Hepatocyte (in vitro differentiated cells): ENCODE results near the gene NIT2. TPM values are rescaled to one million over a fixed set of nuclear protein-coding genes. Genes with fewer than 3 reads are reported as not detected.

Experiments used
- DNase-seq: peaks from one replicate; pipeline ENCODE4 v3.0.0-alpha.2; 2016; ENCODE audit warnings: low spot score
- H2AFZ ChIP-seq: fragments of 200-600 bp; sonication (generic); 2 replicates; pipeline ENCODE4 v1.6.0; 2016; ENCODE audit warnings: antibody characterized with exemption, mild to moderate bottlenecking
- H3K27ac ChIP-seq: fragments of 200-600 bp; sonication (generic); 2 replicates; pipeline ENCODE4 v1.5.1; 2016; ENCODE audit warnings: mild to moderate bottlenecking
- H3K27me3 ChIP-seq: fragments of 200-600 bp; sonication (generic); 2 replicates; pipeline ENCODE4 v1.6.1; 2016
- H3K36me3 ChIP-seq: fragments of 200-600 bp; sonication (generic); replicated peaks from 2 replicates; pipeline ENCODE4 v1.5.1; 2016; ENCODE audit warnings: low read depth; ENCODE audit not compliant: insufficient read depth
- H3K4me1 ChIP-seq: fragments of 200-600 bp; sonication (generic); 2 replicates; pipeline ENCODE4 v1.5.1; 2016; ENCODE audit warnings: mild to moderate bottlenecking, moderate library complexity; ENCODE audit not compliant: insufficient read depth
- H3K4me2 ChIP-seq: fragments of 200-600 bp; sonication (generic); 2 replicates; pipeline ENCODE4 v1.6.0; 2016
- H3K4me3 ChIP-seq: fragments of 200-600 bp; sonication (generic); 2 replicates; pipeline ENCODE4 v1.5.1; 2016; ENCODE audit warnings: mild to moderate bottlenecking
- H3K79me2 ChIP-seq: fragments of 200-600 bp; sonication (generic); 2 replicates; pipeline ENCODE4 v1.6.0; 2017; ENCODE audit warnings: mild to moderate bottlenecking
- H3K9me2 ChIP-seq: fragments of 200-600 bp; sonication (generic); replicated peaks from 2 replicates; pipeline ENCODE4 v1.6.0; 2017; ENCODE audit warnings: mild to moderate bottlenecking; ENCODE audit not compliant: insufficient read depth
- H3K9me3 ChIP-seq: fragments of 200-600 bp; sonication (generic); 2 replicates; pipeline ENCODE4 v1.5.1; 2016; ENCODE audit warnings: low read depth, mild to moderate bottlenecking
- H4K20me1 ChIP-seq: fragments of 200-600 bp; sonication (generic); 2 replicates; pipeline ENCODE4 v1.6.0; 2016; ENCODE audit warnings: mild to moderate bottlenecking; ENCODE audit not compliant: insufficient read depth, poor library complexity, severe bottlenecking
- EZH2 ChIP-seq: fragments of 200-600 bp; sonication (generic); IDR thresholded peaks from 2 replicates; pipeline ENCODE4 v1.6.1; 2016; ENCODE audit warnings: antibody characterized with exemption, mild to moderate bottlenecking, borderline replicate concordance
- EZH2phosphoT487 ChIP-seq: fragments of 200-600 bp; sonication (generic); IDR thresholded peaks from one replicate; pipeline ENCODE4 v1.6.1; 2018; ENCODE audit warnings: antibody characterized with exemption, mild to moderate bottlenecking, low read depth, moderate library complexity; ENCODE audit not compliant: unreplicated experiment, severe bottlenecking
- WGBS: methylation state at CpG from one replicate; pipeline ENCODE4 v1.1.6; 2016; ENCODE audit warnings: low lambda C conversion rate; ENCODE audit errors: missing lambda C conversion rate; 5-methylcytosine and 5-hydroxymethylcytosine counted together
- polyA plus RNA-seq: library from polyadenylated mRNA; unstranded; fragments of >200 nt; fragmentation: Nextera tagmentation; extraction: Ambion mirVana; gene quantifications from 2 replicates; pipeline ENCODE4 v1.2.1, GENCODE V29; 2016
- total RNA-seq: library from RNA; depleted of rRNA; stranded (reverse); fragments of >200 nt; gene quantifications from 2 replicates; pipeline ENCODE4 v1.2.3, GENCODE V29; 2014
- TF ChIP-seq, protein P1 (sequence below): fragments of 200-600 bp; sonication (generic); IDR thresholded peaks from 2 replicates; pipeline ENCODE4 v1.5.1; 2016; ENCODE audit warnings: antibody characterized with exemption, mild to moderate bottlenecking; ENCODE audit not compliant: poor library complexity

Gene NIT2
- total and polyA plus RNA-seq, 2 experiments from 2014 or later, result 45.2 to 96.9 TPM

DNA sequence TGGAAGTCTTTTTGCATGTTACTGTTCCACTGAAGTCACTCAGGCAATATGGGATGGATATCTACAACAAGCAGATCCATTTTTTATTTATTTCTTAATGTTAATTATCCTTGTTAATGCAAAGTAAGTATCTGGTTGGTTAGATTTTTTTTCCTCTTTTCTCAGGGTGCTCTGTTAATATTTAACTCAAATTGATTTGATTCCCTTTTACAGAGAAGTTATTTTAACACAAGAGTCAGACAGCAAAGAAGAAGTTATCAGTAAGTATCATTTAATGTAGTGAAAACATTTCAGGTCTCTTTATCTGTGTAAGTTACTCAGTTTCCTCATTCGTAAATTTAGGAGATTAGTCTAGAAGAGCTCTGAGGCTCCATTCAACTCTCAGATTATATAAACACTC is 39.5 kb upstream of the NIT2 start:
- H3K9me2 ChIP-seq, result no peaks in the 10 kb centered on the region
- H3K4me2 ChIP-seq, result no peak overlapping the region
- WGBS, result 75% methylated on average over 1 of the region's 1 CpG
- no peaks in the 10 kb centered on the region for H4K20me1 ChIP-seq
- no peaks in the 10 kb centered on the region for H3K4me1 ChIP-seq
- H3K36me3 ChIP-seq, result no peaks in the 10 kb centered on the region
- DNase-seq, result no peak
- no peaks in the 10 kb centered on the region for H3K27me3 ChIP-seq
- no peak for TF ChIP-seq EZH2phosphoT487
- TF ChIP-seq, protein P1, sequence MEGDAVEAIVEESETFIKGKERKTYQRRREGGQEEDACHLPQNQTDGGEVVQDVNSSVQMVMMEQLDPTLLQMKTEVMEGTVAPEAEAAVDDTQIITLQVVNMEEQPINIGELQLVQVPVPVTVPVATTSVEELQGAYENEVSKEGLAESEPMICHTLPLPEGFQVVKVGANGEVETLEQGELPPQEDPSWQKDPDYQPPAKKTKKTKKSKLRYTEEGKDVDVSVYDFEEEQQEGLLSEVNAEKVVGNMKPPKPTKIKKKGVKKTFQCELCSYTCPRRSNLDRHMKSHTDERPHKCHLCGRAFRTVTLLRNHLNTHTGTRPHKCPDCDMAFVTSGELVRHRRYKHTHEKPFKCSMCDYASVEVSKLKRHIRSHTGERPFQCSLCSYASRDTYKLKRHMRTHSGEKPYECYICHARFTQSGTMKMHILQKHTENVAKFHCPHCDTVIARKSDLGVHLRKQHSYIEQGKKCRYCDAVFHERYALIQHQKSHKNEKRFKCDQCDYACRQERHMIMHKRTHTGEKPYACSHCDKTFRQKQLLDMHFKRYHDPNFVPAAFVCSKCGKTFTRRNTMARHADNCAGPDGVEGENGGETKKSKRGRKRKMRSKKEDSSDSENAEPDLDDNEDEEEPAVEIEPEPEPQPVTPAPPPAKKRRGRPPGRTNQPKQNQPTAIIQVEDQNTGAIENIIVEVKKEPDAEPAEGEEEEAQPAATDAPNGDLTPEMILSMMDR, result no peak
- no peaks in the 10 kb centered on the region for H3K79me2 ChIP-seq
- no peak overlapping the region for H2AFZ ChIP-seq
- no peak overlapping the region for H3K27ac ChIP-seq
- H3K9me3 ChIP-seq, result no peaks in the 10 kb centered on the region
- H3K4me3 ChIP-seq, result no peak overlapping the region

DNA sequence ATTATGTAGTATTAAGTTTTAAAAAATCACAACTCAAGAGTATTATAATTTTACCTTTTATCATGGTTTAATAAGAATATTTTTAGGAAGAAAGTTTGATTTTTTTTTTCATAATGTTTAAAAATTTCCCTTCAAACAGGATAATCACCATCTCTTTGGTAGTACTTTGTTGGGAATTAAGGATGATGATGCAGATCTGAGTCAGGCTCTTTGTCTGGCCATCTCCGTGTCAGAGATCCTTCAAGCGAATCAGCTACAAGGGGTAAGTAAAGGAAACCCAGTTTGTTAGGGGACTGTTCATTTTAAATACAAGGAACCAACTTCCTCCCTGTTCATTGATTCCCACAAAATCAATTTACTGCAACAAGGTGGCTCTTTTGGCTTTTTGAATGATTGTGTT is 36.8 kb upstream of the NIT2 start:
- Histone ChIP-seq H3K9me3 (no peaks in the 10 kb centered on the region), H3K4me3 (no peak overlapping the region), H3K36me3 (no peaks in the 10 kb centered on the region), H2AFZ (no peak overlapping the region), H3K4me2 (no peak overlapping the region), H3K79me2 (no peaks in the 10 kb centered on the region), H3K4me1 (no peaks in the 10 kb centered on the region), H4K20me1 (no peaks in the 10 kb centered on the region), H3K27me3 (no peaks in the 10 kb centered on the region), H3K9me2 (no peaks in the 10 kb centered on the region), H3K27ac (no peak overlapping the region)
- 91% methylated on average over 2 of the region's 2 CpGs for WGBS
- TF ChIP-seq EZH2 (no peak), EZH2phosphoT487 (no peak)
- TF ChIP-seq, protein P1, result no peak
- DNase-seq, result no peak

DNA sequence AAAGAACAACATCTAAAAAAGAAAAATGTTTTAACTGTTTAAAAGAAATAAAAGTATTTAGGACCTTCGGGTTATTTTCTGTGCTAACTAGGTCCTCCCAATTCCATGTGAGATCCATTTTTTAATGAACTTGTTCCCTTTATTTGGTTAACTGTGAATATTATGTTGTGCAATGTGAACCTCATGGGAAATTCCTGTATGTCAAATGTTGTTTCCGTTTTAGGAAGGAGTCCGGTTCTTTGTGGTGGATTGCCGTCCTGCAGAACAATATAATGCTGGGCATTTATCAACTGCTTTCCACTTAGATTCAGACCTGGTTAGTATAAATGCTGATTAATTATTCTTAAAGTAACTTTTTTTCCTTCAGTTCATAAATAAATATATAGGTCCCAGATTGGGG is 35.5 kb upstream of the NIT2 start:
- H3K79me2 ChIP-seq, result no peaks in the 10 kb centered on the region

More for the DNA sequence above, 35.5 kb upstream of the NIT2 start:
- H3K9me3 ChIP-seq, result no peaks in the 10 kb centered on the region
- no peak overlapping the region for H3K4me3 ChIP-seq
- H3K4me2 ChIP-seq, result no peak overlapping the region
- no peaks in the 10 kb centered on the region for H3K9me2 ChIP-seq
- no peak for DNase-seq
- no peaks in the 10 kb centered on the region for H4K20me1 ChIP-seq
- H2AFZ ChIP-seq, result no peak overlapping the region
- TF ChIP-seq, protein P1, result no peak
- TF ChIP-seq EZH2 (no peak), EZH2phosphoT487 (no peak)
- no peaks in the 10 kb centered on the region for H3K4me1 ChIP-seq
- H3K36me3 ChIP-seq, result no peaks in the 10 kb centered on the region
- no peak overlapping the region for H3K27ac ChIP-seq
- 96% methylated on average over 4 of the region's 4 CpGs for WGBS
- H3K27me3 ChIP-seq, result no peaks in the 10 kb centered on the region
